A673 (cell line): ENCODE data around the gene CDK3.

Experiments
- CTCF ChIP-seq: fragments of 300-800, 200-600 bp; sonication (generic); conservative IDR thresholded peaks from 2 replicates; pipeline ENCODE4 v1.5.1; 2017; ENCODE audit warnings: low read depth, mild to moderate bottlenecking, antibody characterized with exemption, low read length, moderate library complexity, mixed read lengths
- EZH2 ChIP-seq: fragments of 200-600 bp; sonication (generic); IDR thresholded peaks from 2 replicates; pipeline ENCODE4 v1.6.1; 2017; ENCODE audit warnings: borderline replicate concordance, low read depth, mild to moderate bottlenecking, mixed read lengths, antibody characterized with exemption, low read length; ENCODE audit not compliant: poor library complexity, severe bottlenecking

- TF ChIP-seq CTCF (no peak), EZH2 (no peak)
Observed at GRCh38 chr17:76032780-76033108, 32.1 kb downstream of the CDK3 start.
